Anterior cingulate cortex (tissue), 58 donors: ENCODE measurements around the gene KRT12.

ENCODE experiments used
- DNase-seq, 58 donors: peaks; one replicate each; lab custom pipeline; 2025; lab: John Stamatoyannopoulos, UW

Gene KRT12

DNA sequence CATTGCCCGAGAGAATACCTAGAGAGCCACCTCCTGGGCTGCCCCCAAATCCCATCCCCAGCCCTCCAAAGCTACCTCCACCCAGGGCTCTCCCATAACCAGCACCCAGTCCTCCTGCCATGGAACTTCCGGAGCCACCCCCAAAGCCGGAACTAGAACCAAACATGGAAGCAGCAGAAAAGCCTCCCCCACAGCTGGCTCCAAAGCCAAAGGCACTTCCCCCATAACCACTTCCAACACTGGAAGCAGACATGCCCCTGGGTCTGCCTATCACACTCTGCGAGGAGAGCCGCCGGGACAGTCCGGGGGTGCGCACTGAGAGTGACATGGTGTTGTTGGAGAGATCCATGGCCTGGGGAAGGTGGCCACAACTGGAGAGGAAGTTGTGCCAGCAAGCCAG lies at the start of gene KRT12:
Gene KRT12, minus strand, starts transcription at position 386 of the 400 bp plus-strand sequence. Its CDS starts 37 bp downstream, at position 349.
- DNase-seq = no peak

DNA sequence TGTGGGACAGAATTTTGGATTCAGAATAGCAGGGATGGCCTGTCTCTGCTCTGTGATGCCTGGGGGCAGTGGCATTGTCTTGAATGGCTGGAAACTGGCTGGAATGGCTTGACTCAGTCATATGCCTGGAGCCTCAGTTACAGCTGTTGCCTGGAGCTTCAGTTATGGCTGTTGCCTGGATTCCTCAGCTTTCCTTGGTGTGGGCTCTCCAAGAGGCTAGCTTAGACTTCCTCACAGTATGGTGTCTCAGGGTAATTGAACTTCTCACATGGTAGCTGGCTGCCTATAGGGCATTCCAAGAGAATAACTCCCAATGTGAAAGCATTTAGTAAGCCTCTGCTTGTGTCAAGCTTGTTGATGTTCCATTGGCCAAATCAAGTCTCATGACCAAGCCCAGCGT lies 49.3 kb upstream of the KRT12 start:
- no peak for DNase-seq

DNA sequence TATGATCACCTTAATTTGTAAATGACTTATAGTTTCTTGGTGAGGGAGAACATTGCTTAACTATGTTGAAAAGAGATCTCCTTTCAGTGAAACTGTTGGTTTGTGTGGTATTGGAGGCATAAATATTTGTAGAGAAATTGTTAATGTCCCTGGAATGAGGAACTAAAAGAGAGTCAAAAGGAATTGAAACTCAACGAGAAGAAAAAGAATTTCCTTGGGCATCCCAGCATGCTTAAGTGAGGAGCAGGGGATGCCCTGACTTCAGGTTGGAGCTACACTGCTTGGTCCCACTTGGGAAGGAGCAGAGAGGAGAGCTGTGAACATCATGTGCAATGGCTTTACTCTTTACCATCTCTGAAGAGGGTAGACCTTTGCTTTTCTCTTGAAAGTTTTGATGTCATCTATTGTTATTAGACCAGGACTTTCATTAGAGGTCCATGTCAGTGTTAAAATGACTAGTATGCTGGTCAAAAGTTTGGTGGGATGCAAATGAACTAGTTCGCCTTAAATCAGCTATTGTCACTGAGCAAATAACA lies 48.8 kb upstream of the KRT12 start:
- no peak for DNase-seq

DNA sequence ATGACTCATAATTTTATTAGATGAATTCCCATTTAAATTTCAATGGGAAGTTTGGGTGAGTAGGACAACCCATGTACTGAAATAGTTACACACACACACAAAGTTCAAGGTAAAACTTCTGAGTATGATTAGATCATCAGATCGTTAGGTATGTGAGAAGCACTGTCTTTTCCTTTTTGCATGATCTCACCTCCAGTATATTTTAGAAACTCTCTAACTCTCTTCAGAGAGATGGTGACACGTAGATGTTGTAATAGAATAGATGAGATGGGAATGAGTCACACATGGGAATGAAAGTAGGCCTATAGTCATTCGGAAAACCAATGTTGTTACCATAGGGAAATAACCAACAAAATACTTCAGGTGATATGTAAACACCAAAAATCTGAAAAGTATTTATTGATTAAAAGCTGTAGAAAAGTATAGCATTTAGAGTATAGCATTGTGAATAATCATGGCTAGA lies 48.2 kb upstream of the KRT12 start:
- no peak for DNase-seq

DNA sequence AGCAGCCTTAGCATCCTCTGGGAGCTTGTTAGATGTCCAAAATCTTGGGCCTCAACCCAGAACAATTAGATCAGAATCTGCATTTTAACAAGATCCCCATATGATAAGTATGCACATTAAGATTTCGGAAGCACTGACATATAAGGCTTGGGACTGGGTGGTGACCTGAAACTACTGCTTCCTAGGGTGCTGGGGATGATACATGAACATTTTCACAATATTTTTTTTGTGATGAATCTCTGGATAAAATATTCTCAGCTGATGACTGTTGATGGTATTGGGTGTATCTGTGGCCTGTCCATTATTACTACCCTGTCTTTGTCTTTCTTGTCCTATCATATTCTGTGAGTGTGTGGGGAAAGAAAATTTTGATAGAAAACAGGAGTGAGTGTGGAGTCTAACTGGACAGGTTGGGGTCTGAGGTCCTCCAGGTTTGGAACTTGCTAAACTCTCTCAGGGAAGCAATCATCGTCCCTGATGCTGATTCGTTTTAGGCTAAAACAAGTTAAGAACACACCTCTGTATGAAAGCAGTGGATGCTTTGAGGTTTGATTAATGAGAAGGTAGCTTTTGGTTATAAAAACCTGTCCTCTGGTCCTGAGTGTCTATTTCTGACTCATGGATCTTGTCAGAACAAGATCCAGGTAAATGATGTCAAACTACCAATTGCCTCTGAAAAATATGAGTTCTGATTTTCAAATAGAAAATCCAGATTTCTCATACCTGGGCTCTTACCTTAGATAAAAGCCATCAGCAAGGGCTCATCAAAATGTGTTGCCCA lies 47.2 kb upstream of the KRT12 start:
- no peak for DNase-seq

DNA sequence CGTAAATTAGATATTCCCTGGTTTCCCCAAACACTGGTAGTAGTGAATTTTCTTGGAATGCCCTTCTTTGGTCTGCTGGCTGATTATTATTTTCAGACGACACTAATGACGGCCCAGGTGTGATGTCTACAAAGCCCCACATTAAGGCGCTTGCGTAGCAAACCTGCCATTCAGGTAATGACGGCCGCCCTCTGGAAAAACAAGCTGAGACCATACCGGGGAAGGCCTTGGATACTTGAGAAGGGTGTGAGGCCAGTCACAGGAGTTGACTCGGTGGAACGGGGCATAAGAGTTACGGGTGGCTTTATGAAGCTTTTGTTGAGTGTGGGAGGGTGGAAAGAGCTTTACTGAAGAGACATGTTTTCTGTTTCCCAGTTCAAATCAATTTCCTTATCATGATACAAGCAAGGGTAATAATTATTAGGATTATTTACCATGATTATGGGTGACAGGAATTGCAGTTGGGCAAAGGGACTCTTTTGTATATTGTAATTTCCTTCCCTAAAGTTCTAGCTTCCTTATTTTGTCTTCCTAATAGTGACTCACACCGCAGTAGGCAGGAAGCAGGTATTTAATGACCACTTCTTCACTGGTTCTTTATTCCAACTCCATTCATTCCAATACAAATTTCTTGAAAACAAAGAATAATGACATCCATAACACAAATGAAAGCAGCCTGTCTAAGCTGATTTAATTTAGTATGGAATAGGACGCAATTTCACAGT lies 45.6 kb upstream of the KRT12 start:
- no peak for DNase-seq

DNA sequence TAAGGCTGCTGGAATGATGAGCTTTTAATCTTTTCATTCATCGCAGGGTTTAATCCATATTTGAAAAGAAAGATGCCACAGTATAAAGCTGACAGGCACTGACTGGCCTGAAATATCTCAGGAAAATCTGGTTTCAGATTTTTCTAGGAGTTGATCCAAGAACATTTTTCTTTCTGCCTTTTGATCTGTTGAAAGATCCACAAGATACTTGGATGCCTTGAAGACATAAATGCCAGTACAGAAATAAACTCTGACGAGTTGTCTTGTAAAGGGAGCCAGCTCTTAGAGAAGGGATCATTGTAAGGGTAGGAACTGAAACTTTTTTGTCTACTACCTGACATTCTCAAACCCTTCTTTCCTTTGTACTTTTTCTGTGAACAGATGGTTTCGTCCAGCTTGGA lies 43.4 kb upstream of the KRT12 start:
- DNase-seq = peak in 2 of 58 donors; percentile 41 to 43

DNA sequence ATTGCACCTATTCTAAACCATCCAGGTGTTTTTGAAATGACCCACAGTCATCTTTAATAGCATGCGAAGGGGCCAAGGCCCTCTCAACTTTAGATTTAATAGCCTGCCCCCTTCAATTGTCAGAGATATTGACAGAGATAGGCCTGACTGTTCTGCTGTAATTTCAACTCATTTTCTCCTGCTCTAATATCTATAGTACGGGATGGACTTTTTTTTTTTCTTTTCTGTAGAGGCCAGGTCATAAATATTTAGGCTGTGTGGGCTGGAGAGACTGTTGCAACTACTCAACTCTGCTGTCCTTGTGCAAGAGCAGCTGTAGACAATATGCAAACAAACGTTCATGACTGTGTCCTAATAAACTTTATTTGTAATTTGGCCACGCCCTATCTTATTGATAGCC lies 42.7 kb upstream of the KRT12 start:
- no peak for DNase-seq

DNA sequence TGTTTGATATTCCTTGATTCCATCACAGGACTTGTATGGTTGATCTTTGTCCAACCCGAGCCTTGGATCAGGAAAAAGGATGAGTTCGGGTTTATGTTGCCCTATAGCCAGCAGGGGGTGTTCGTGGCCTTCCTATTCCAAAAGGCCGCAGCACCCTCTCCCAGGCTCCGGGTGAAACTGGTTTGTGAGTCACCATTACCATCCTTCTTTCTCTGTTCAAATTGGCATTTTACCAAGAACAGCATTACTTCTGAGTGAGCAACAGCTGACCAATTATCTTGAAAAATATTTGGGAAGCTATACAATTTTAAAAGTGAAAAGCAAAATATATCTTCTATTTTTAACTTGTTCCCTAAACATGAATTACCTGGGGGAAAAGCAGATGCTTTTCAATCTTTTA lies 42.3 kb upstream of the KRT12 start:
- peak in 55 of 58 donors; percentile 8 to 85 (median 47) for DNase-seq

DNA sequence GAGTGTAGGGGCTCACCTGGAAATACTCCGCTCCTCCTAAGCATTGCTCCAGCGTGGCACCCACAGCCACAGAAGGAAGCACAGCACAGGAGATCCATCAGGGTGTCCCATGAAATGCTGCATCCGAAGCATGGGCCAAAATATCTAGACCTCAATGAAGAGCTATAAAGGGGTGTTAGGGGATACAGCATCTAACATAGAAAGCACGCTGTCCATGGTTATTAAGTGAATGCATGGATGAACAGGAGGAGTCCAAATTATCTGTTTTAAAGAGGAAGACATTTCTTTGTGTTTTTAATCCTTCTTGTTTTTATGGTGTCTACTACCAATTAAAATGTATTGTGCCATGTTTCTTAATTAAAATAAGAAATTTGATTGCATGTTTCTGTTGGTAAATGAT lies 39.6 kb upstream of the KRT12 start:
- DNase-seq = no peak

DNA sequence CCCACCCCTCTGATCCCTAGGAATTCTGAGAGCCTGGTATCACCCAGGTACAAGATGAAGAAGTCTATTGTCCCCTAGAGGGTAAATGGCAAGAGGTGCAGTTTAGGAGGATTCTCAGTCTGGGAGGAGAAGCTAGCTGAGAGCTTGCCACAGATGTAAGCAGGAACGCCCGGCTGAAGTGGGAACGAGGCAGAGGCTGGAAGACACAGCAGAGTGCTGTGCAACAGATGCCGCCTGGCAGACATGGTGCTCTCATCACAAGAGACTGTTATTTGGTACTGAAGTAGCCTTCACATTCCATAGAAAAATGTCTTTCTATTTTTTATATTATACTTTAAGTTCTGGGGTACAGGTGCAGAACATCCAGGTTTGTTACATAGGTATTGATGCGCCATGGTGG lies 38.3 kb upstream of the KRT12 start:
- peak in 7 of 58 donors; percentile 0 to 39 (median 11) for DNase-seq

DNA sequence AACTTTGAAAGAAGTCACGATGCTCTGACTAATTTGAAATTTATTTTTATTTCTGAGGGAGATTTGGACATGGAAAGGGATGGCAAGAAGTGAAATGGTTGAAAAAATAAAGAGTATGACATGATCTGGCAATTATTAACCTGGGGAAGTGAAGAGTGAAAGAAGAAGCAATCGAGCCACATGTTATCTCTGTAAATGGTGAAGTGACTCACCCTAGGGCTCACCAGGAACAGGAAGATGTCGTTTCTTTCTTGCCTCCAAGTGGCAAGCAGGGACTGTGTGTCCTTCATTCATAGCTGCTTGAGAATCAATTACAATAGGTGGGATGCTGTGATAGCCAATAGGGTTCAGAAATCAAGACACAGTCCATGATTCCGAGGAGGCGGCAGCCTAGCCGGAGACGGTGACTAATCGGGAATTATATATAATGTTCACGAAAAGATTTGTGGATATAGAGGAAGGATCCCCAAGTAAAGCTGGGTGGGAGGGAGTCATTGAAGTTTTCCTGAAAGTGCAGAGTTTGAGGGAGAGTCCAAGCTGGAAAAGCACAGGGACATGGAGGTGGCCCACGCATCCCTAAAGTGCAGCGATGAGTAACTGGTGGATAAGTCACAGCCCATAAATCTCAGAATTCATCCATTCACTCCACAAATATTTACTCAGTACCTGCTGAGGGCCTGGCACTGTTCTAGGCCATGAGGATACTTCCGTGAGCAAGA lies 36.3 kb upstream of the KRT12 start:
- DNase-seq = peak in 4 of 58 donors; percentile 3 to 18 (median 8)

DNA sequence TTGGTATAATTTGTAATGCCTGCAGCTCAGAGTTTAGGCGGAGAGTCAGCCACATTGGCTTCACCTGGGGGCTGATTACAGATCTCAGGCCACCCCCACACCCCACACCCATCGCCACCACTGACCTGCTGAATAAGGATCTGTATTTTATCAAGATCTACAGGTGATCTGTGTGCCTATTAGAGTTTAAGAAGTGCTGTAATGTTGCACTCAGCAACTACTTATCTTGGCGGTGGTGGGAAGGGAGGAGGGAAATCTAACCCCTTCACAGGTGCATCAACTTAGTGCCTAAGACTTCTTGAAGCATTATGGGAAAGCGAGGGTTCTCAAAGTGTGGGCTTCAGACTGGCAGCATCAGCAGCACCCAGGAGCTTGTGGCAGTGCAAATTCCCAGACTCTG lies 35.5 kb upstream of the KRT12 start:
- DNase-seq = no peak

DNA sequence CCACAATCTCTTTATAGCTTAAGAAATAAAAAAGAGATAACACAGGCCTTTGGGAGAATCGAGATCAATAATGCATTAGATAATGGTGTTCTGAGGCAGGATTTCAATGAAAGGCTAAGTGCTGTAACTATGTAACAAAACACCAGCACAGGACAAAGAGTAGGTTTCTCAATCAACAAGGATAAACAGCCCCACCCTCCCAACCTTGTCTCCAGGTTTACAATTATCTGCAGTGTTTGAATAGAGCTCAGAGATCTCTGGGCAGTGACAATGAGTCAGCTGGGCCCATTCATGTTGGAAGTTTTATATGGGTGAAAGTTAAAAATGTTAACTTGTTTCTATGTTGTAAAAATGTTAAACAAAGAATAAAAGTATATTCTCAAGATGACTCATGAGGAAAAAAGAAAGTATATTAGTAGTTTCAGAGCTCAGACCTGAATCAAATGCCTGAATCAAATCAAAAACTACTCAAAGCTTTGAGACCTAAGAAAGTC lies 35.0 kb upstream of the KRT12 start:
- no peak for DNase-seq

DNA sequence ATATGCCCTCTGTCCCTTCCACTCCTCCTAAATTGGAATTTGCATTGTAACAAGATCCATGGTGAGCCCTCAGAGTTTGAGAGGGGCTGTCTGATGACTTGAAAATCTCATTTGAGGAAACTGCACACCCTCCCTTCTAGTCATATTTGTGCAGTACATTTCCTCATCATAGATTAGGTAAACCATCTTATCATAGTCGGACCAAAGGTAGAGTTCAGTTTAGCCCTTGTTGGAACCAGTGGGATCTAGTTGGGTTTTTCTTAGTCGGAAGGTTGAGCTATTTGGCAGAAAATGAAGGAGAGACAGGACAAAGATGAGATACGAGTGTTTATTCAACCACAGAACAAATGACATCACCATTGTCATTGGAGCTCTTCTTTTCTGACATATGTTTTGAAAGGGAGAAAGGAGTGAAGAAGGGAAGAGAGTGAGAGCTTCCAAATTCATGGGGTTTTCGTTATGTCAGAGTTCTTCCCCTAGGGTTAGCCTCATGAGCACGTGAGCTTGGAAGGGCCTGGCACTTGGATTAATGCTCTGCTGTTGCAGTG lies 33.9 kb upstream of the KRT12 start:
- DNase-seq = no peak

DNA sequence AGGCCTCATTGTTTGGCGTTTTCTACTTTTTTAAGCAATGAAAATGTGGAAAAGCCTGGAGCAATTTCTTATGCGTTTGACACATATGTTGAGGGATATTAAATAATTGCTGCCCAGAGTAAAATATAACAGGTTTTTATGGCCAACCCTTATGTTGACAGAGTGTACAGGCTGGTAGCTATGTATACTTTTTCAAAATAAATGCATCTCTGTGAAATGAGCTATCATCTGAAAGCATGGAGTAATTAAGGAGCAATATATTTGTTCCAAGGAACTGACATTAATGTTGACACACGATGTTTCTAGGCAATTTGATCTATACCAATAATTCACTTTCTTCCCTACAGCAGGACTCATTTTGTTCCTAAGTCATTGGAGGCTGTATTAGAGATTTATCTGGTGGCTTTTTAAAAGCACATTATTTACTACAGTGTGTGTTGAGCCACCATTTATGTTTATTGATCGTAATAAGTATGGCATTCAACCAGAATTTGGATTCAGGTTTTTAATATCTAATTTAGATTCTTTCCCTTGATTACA lies 30.0 kb upstream of the KRT12 start:
- no peak for DNase-seq

DNA sequence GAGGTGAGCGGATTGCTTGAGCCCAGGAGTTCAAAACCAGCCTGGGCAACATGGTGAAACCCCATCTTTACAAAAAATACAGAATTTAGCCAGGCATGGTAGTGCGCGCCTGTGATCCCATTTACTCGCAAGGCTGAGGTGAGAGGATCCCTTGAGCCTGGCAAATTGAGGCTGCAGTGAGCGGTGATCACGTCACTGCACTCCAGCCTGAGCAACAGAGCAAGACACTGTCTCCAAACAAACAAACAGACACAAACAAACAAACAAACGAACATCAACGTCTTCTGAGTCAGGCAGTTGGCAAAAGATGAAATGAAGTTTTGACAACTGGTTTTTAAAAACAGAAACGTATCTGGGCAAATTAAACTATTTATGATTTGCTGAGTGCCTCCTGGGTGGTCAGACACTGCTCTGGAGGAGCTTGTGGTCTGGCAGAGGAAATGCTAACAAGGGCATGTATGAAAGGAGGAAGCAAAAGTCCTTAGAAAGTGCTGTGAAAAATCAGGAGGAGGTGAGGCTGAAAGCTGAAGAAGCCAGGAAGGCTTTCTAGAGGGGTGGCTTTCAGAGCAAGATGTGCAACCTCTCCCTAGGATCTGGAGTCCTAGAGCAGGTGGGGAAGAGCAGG lies 28.2 kb upstream of the KRT12 start:
- no peak for DNase-seq

DNA sequence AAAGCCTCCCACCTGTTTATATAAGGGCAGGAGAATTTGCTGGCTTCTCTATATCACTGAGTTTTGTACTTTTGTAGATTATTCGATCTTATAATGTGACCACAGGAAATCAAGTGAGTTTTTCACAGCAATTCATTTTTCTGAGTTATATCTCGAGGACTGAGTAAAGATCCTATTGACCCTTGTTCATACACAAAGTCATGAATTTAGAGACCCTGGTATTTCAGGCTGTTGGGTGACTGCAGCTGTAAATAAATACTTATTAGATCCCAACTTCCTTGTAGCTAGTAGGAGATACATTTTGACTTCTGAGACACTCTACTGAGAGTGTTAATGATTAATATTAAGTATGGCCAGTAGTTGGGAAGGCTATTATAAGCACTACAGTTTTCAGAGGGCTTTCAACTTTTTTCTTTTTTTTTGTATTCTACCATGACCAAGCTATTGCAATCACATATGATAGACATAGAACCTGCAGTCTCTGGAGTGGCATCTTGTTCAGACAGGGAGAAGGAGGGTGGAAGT lies 21.2 kb upstream of the KRT12 start:
- no peak for DNase-seq

DNA sequence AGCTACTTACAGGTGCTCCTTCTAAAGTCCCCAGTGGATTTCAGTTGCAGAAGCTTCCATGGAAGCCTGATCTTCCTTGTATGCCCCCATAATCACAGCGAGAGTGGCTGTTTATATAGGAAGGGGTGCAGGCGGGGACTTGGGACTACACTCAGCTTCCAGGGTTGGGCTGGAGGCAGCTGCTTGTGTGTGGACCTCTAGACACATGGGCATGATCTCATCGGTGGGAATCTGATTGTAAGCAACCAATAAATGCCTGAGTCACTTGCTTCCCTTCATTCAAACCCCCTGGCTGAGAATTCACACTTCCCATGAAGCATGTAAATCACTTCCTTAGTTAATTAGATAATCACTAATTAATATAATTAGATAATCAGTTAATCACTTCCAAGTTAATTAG lies 19.1 kb upstream of the KRT12 start:
- no peak for DNase-seq
